Adrenal gland (tissue), 12 donors: ENCODE results near the gene RSPO1. TPM values are rescaled to one million over a fixed set of nuclear protein-coding genes. Genes with fewer than 3 reads are reported as not detected.

Experiments used
- DNase-seq, 7 donors: peaks; one replicate each; pipeline ENCODE4 v3.0.0-alpha.2; 2019 to 2020
- H3K27ac ChIP-seq, 5 donors: fragments of 200-600 bp; sonication (generic) in 4 of 5; 1 replicate in 3 of 5; 2 replicates in 2 of 5; pipeline versions ENCODE4 v1.5.1 to v1.8.0; 2016 to 2020; ENCODE audit warnings: mild to moderate bottlenecking in 1 of 5
- H3K27me3 ChIP-seq: fragments of 200-600 bp; 2 replicates; pipeline ENCODE4 v1.8.0; 2021
- H3K36me3 ChIP-seq, 2 donors: fragments of 200-600 bp; replicated peaks in 1 of 2; 1 replicate in 1 of 2; 2 replicates in 1 of 2; pipeline versions ENCODE4 v1.5.1 to v1.8.0; 2018 to 2022
- H3K4me1 ChIP-seq, 2 donors: fragments of 200-600 bp; replicated peaks in 1 of 2; 1 replicate in 1 of 2; 2 replicates in 1 of 2; pipeline versions ENCODE4 v1.5.1 to v1.8.0; 2018 to 2021
- H3K4me3 ChIP-seq, 4 donors: fragments of 200-600 bp; sonication (generic) in 3 of 4; one replicate each; pipeline ENCODE4 v1.5.1; 2016 to 2018
- H3K9me3 ChIP-seq, 3 donors: fragments of 200-600 bp; sonication (generic) in 1 of 3; replicated peaks in 1 of 3; 1 replicate in 2 of 3; 2 replicates in 1 of 3; pipeline versions ENCODE4 v1.5.1 to v1.8.0; 2016 to 2021
- POLR2A ChIP-seq, 2 donors: fragments of 450-650 bp; IDR thresholded peaks; one replicate each; pipeline ENCODE4 v1.6.1; 2017; ENCODE audit warnings: antibody characterized with exemption in 2 of 2, mild to moderate bottlenecking in 2 of 2, moderate library complexity in 1 of 2
- WGBS, 4 donors: extraction: QIAGEN DNeasy Blood & Tissue Kit in 2 of 4; methylation state at CpG; one replicate each; pipeline versions ENCODE4 v1.1.5 to v1.1.7; 2013 to 2017; 5-methylcytosine and 5-hydroxymethylcytosine counted together
- intact Hi-C, 2 donors: fragments of 100-400 bp; cut with DNase I; formaldehyde crosslinking; loops; one replicate each; pipeline versions ENCODE4 v1.14.1 to v1.15.0; 2022 to 2023
- polyA plus RNA-seq, 3 donors: library from polyadenylated mRNA; stranded (reverse); fragments of 200-250 nt in 2 of 3; fragments of 350-450 nt in 1 of 3; fragmentation: Illumina TruSeq in 1 of 3; extraction: RNeasy Lipid Tissue Mini Kit (QIAGEN cat#74804) in 1 of 3; gene quantifications; one replicate each; pipeline ENCODE4 v1.2.3, GENCODE V29; 2013 to 2014
- total RNA-seq, 9 donors: library from RNA; depleted of rRNA in 4 of 9; stranded (reverse); fragments of >200 nt in 4 of 9; fragments of 120-200 nt in 1 of 9; fragmentation: NEBNext Ultra II Directional in 1 of 9; extraction: Animal tissue kit (Norgen Biotek cat#: 25700) in 1 of 9; gene quantifications; one replicate each; pipeline versions ENCODE4 v1.1.0 to v1.2.4, GENCODE V29; 2013 to 2023
- TF ChIP-seq, protein P1 (sequence below), 6 experiments: fragments of 450-650 bp in 4 of 6; fragments of 200-600 bp in 2 of 6; sonication (generic) in 1 of 6; IDR thresholded peaks; 1 replicate in 5 of 6; 2 replicates in 1 of 6; pipeline versions ENCODE4 v1.5.1 to v1.8.0; 2016 to 2021; ENCODE audit warnings: antibody characterized with exemption in 6 of 6, mild to moderate bottlenecking in 2 of 6, moderate library complexity in 1 of 6
- donor health status: healthy with polysubstance abuse.
- donor health status: Bipolar disorder and iron deficiency.
- donor health status: DM: yes; HTN: yes; CAD: no.
- donor health status: DM: no; HTN: no; CAD: no.
- donor health status: DM: no; HTN: no; CAD: no.
- donor health status: DM: yes; HTN: yes; CAD: no.

The RSPO1 gene
- total and polyA plus RNA-seq, 12 donors = 0.11 to 0.51 (median 0.18) TPM; not detected in 4

DNA sequence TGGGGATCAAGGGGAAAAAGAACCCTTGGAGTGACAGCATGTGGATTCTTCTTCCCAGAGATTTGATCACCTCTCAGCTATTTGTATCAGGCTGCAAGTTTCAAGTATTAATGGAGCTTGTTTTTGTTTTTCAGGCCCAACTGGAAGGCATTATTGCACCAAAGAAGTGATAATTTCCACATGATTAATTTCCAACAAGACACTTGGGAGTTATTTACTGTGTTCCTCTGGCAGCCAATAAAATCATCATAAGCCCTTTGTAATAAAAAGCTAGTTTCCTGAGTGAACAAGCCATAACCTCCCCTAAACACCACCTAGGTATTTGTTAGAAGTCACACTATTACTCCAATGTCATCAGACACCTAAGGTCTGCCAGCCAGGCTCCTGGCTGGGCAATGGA, 69.8 kb downstream of the RSPO1 start:
- no peak for TF ChIP-seq POLR2A (IDR thresholded peaks at IDR 0.05)
- TF ChIP-seq, protein P1, sequence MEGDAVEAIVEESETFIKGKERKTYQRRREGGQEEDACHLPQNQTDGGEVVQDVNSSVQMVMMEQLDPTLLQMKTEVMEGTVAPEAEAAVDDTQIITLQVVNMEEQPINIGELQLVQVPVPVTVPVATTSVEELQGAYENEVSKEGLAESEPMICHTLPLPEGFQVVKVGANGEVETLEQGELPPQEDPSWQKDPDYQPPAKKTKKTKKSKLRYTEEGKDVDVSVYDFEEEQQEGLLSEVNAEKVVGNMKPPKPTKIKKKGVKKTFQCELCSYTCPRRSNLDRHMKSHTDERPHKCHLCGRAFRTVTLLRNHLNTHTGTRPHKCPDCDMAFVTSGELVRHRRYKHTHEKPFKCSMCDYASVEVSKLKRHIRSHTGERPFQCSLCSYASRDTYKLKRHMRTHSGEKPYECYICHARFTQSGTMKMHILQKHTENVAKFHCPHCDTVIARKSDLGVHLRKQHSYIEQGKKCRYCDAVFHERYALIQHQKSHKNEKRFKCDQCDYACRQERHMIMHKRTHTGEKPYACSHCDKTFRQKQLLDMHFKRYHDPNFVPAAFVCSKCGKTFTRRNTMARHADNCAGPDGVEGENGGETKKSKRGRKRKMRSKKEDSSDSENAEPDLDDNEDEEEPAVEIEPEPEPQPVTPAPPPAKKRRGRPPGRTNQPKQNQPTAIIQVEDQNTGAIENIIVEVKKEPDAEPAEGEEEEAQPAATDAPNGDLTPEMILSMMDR (IDR thresholded peaks at IDR 0.05) = no peak
- intact Hi-C loops = no loop called here
- Histone ChIP-seq H3K9me3 (no peaks in the 10 kb centered on the region), H3K27ac (no peak overlapping the region), H3K4me3 (no peak overlapping the region), H3K36me3 (peaks cover 0 to 56% of the 10 kb centered on the region in 2 donors), H3K4me1 (no peaks in the 10 kb centered on the region), H3K27me3 (no peaks in the 10 kb centered on the region)
- no peak for DNase-seq

DNA sequence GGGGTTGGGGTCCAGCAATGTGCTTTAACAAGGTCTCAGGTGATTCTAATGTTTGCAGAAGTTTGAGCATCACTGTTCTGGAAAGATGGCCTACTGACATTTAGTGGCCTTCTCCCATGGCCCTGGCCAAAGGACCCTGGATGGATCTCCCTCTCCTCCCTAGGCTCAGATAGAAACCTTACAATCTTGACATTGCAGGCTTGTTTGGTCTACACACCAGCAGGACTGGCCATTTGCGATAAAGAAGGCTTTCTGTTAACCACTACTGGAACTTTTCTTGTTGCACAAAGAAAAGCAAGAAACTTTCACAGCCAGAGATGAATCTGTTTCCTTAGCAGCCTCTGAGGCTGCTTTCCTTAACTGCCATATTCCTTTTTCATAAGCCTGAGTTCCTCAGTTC, 71.7 kb downstream of the RSPO1 start:
- TF ChIP-seq, protein P1 (IDR thresholded peaks at IDR 0.05) = no peak
- TF ChIP-seq POLR2A (IDR thresholded peaks at IDR 0.05) = no peak
- intact Hi-C loops = no loop called here
- H3K27me3 ChIP-seq = no peaks in the 10 kb centered on the region
- no peak overlapping the region for H3K4me3 ChIP-seq
- H3K4me1 ChIP-seq = no peaks in the 10 kb centered on the region
- WGBS, 4 donors = 94 to 100% (median 96%) methylated on average over 1 of the region's 1 CpG
- no peaks in the 10 kb centered on the region for H3K9me3 ChIP-seq
- peaks cover 0 to 37% of the 10 kb centered on the region in 2 donors for H3K36me3 ChIP-seq
- H3K27ac ChIP-seq = no peak overlapping the region
- DNase-seq = no peak

Other genes starting within 250 kb of the RSPO1 start
- 10 to 100 TPM in 8 of 9 donors, 1 to 10 TPM in 1; 5.8 to 53.0 (median 18.8) TPM for gene ZC3H12A, start 160.3 kb downstream of the RSPO1 start, total RNA-seq
- 10 to 100 TPM in 2 of 3 donors, 1 to 10 TPM in 1; 3.2 to 17.0 (median 11.8) TPM for gene ZC3H12A, start 160.3 kb downstream of the RSPO1 start, polyA plus RNA-seq
- gene MEAF6, start 120.1 kb downstream of the RSPO1 start, total RNA-seq = 10 to 100 TPM; 45.7 to 74.5 (median 56.6) TPM
- 10 to 100 TPM; 37.8 to 67.4 (median 43.4) TPM for gene MEAF6, start 120.1 kb downstream of the RSPO1 start, polyA plus RNA-seq
- 10 to 100 TPM; 11.6 to 22.4 (median 16.5) TPM for gene SNIP1, start 80.6 kb downstream of the RSPO1 start, total RNA-seq
- 10 to 100 TPM in 1 of 3 donors, 1 to 10 TPM in 2; 4.0 to 11.2 (median 5.6) TPM for gene SNIP1, start 80.6 kb downstream of the RSPO1 start, polyA plus RNA-seq
- 10 to 100 TPM in 5 of 9 donors, 1 to 10 TPM in 4; 6.1 to 23.2 (median 11.7) TPM for gene DNALI1, start 78.0 kb downstream of the RSPO1 start, total RNA-seq
- 10 to 100 TPM; 15.3 to 41.6 (median 37.9) TPM for gene DNALI1, start 78.0 kb downstream of the RSPO1 start, polyA plus RNA-seq
- 10 to 100 TPM; 13.6 to 84.7 (median 26.4) TPM for gene GNL2, start 39.0 kb downstream of the RSPO1 start, total RNA-seq
- gene GNL2, start 39.0 kb downstream of the RSPO1 start, polyA plus RNA-seq = 100 to 1,000 TPM; 132 to 462 (median 225) TPM
- 1 to 10 TPM in 7 of 9 donors, under 1 TPM in 2; 0.49 to 3.2 (median 1.3) TPM for gene CDCA8, start 57.6 kb upstream of the RSPO1 start, total RNA-seq
- 1 to 10 TPM in 1 of 3 donors, under 1 TPM in 2; 0.54 to 1.6 (median 0.64) TPM for gene CDCA8, start 57.6 kb upstream of the RSPO1 start, polyA plus RNA-seq
- gene EPHA10, start 130.2 kb upstream of the RSPO1 start, total RNA-seq = under 1 TPM; 0.06 to 0.90 (median 0.55) TPM
- 1 to 10 TPM in 1 of 3 donors, under 1 TPM in 2; 0.22 to 3.9 (median 0.40) TPM for gene EPHA10, start 130.2 kb upstream of the RSPO1 start, polyA plus RNA-seq
- gene MANEAL, start 159.0 kb upstream of the RSPO1 start, total RNA-seq = 10 to 100 TPM in 2 of 9 donors, 1 to 10 TPM in 7; 4.9 to 12.0 (median 8.3) TPM
- gene MANEAL, start 159.0 kb upstream of the RSPO1 start, polyA plus RNA-seq = 10 to 100 TPM in 1 of 3 donors, 1 to 10 TPM in 2; 4.0 to 13.1 (median 4.4) TPM
- gene C1orf122, start 172.9 kb upstream of the RSPO1 start, total RNA-seq = 100 to 1,000 TPM in 3 of 9 donors, 10 to 100 TPM in 6; 54.8 to 173 (median 86.3) TPM
- 10 to 100 TPM; 21.0 to 87.0 (median 57.7) TPM for gene C1orf122, start 172.9 kb upstream of the RSPO1 start, polyA plus RNA-seq
- gene YRDC, start 173.3 kb upstream of the RSPO1 start, total RNA-seq = 10 to 100 TPM in 7 of 9 donors, 1 to 10 TPM in 2; 8.3 to 31.1 (median 11.8) TPM
- gene YRDC, start 173.3 kb upstream of the RSPO1 start, polyA plus RNA-seq = 10 to 100 TPM in 1 of 3 donors, 1 to 10 TPM in 2; 5.4 to 14.0 (median 7.2) TPM
- gene MTF1, start 224.7 kb upstream of the RSPO1 start, total RNA-seq = 10 to 100 TPM in 4 of 9 donors, 1 to 10 TPM in 5; 2.3 to 28.0 (median 5.9) TPM
- gene MTF1, start 224.7 kb upstream of the RSPO1 start, polyA plus RNA-seq = 1 to 10 TPM; 1.4 to 9.8 (median 2.3) TPM